ENCODE data around the gene SULF2. TPM values are rescaled to one million over a fixed set of nuclear protein-coding genes. Genes with fewer than 3 reads are reported as not detected.
A peak's percentile ranks its signal among the peaks of the same experiment; 100 is the strongest.

Gene SULF2
- total and polyA plus RNA-seq, 2 of the 13 experiments (the other 11 are each of a cell fraction or from before 2014, with no cell fraction given): 7.2 to 50.9 TPM

DNA sequence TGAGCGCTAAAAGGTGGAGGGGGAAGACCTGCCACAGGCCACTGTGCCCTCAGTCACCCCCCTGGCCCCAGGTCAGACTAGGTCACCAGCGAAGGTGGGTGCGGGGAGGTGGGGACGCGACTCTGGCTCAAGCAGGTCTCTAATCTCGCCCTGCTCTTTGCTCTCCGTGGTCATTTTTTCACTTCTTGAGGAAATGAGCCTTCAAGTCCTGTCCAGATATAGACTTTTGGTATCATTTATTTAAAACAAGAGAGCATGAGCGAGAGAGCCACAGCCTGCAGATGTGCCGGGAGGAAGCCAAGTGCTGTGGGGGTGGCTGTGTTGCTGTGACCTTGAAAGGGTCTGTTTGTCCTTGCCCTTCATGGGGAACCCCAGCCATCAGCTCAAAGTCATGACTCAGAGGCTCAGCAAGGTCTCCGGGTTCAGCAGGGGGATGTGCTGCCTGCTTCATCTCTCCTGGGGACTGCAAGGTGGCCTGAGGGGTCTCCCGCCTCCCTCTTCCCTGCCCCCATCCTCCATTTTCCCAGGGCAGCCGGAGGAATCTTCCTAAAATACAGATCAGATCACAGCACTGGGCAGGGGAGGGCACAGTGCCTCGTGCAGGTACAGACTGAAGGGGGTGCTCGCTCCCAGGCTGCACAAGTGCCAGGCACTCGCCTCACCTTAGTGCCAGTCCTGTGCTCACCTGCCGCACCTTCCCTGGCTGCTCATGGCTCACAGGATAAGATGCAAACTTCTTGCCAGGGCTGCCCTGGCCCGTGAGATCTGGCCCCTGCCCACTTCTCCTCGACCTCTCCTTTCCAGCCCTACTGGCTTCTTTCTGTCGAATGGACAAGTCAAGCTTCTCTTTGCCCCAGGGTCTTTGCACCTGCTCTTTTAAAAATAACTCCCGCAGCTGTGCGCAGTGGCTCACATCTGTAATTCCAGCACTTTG, 26.5 kb downstream of the SULF2 start (continued):
- TF ChIP-seq ZNF34 (CRISPR knock-in tag; IDR thresholded peaks at IDR 0.05; ENCODE audit: borderline replicate concordance): no peak
- TF ChIP-seq, protein P1, sequence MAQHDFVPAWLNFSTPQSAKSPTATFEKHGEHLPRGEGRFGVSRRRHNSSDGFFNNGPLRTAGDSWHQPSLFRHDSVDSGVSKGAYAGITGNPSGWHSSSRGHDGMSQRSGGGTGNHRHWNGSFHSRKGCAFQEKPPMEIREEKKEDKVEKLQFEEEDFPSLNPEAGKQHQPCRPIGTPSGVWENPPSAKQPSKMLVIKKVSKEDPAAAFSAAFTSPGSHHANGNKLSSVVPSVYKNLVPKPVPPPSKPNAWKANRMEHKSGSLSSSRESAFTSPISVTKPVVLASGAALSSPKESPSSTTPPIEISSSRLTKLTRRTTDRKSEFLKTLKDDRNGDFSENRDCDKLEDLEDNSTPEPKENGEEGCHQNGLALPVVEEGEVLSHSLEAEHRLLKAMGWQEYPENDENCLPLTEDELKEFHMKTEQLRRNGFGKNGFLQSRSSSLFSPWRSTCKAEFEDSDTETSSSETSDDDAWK (CRISPR knock-in tag; IDR thresholded peaks at IDR 0.05): no peak
- TF ChIP-seq, protein P2, sequence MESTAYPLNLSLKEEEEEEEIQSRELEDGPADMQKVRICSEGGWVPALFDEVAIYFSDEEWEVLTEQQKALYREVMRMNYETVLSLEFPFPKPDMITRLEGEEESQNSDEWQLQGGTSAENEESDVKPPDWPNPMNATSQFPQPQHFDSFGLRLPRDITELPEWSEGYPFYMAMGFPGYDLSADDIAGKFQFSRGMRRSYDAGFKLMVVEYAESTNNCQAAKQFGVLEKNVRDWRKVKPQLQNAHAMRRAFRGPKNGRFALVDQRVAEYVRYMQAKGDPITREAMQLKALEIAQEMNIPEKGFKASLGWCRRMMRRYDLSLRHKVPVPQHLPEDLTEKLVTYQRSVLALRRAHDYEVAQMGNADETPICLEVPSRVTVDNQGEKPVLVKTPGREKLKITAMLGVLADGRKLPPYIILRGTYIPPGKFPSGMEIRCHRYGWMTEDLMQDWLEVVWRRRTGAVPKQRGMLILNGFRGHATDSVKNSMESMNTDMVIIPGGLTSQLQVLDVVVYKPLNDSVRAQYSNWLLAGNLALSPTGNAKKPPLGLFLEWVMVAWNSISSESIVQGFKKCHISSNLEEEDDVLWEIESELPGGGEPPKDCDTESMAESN (CRISPR knock-in tag; conservative IDR thresholded peaks at IDR 0.05): 0 out of 2 replicates have a peak, but pooled peaks have one; percentile 40
- TF ChIP-seq JUND (CRISPR knock-in tag; IDR thresholded peaks at IDR 0.05): 0 out of 2 replicates have a peak, but pooled peaks have one; percentile 37
- TF ChIP-seq, protein P3, sequence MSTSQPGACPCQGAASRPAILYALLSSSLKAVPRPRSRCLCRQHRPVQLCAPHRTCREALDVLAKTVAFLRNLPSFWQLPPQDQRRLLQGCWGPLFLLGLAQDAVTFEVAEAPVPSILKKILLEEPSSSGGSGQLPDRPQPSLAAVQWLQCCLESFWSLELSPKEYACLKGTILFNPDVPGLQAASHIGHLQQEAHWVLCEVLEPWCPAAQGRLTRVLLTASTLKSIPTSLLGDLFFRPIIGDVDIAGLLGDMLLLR (CRISPR knock-in tag; IDR thresholded peaks at IDR 0.05): peak; percentile 45; the same call in 1 of the 2 replicates
- no peak for TF ChIP-seq ZNF773 (CRISPR knock-in tag; IDR thresholded peaks at IDR 0.05; ENCODE audit: borderline replicate concordance)
- peak; percentile 60; the same call in 1 of the 2 replicates for TF ChIP-seq ZNF776 (CRISPR knock-in tag; IDR thresholded peaks at IDR 0.05)
- no peak for TF ChIP-seq ZBTB3 (CRISPR knock-in tag; IDR thresholded peaks at IDR 0.05; ENCODE audit: borderline replicate concordance, low read depth)

All from HepG2 (cell line).